H1 (cell line): ENCODE measurements around the gene MYO15A. TPM values are rescaled to one million over a fixed set of nuclear protein-coding genes. Genes with fewer than 3 reads are reported as not detected.

Source experiments
- CTCF ChIA-PET: fragments of 300-600 bp; sonication (Branson Sonifier 250); formaldehyde crosslinking; loops from one replicate; lab custom pipeline; 2021; ENCODE audit not compliant: partially characterized antibody; lab: Charles Lee
- POLR2A ChIA-PET: fragments of 300-600 bp; sonication (Branson Sonifier 250); formaldehyde crosslinking; loops from one replicate; lab custom pipeline; 2021; ENCODE audit warnings: inconsistent platforms; ENCODE audit not compliant: partially characterized antibody; lab: Charles Lee
- DNase-seq, 2 experiments: peaks; one replicate each; pipeline versions ENCODE4 v3.0.0 to v3.0.0-alpha.2; 2010 to 2022; ENCODE audit warnings: low spot score in 2 of 2, low read depth in 1 of 2, mixed read lengths in 1 of 2
- FAIRE-seq: peaks from 2 replicates; lab custom pipeline; 2011; peaks lifted over from hg19 to GRCh38; lab: Jason Lieb, UNC
- H2AFZ ChIP-seq: 2 replicates; pipeline ENCODE4 v1.8.1; 2012; ENCODE audit warnings: low read length, inconsistent platforms
- H2AK5ac ChIP-seq: 2 replicates; pipeline ENCODE4 v1.6.1; 2013; ENCODE audit warnings: low read depth, low read length
- H2BK120ac ChIP-seq: replicated peaks from 2 replicates; pipeline ENCODE3; 2013; ENCODE audit warnings: low read depth, low read length, inconsistent platforms
- H2BK12ac ChIP-seq: 2 replicates; pipeline ENCODE4 v1.6.1; 2013; ENCODE audit warnings: low read depth, low read length
- H2BK15ac ChIP-seq: 2 replicates; pipeline ENCODE4 v1.6.1; 2013; ENCODE audit warnings: low read length
- H2BK20ac ChIP-seq: 2 replicates; pipeline ENCODE4 v1.6.1; 2013; ENCODE audit warnings: low read length
- H2BK5ac ChIP-seq: 2 replicates; pipeline ENCODE4 v1.6.1; 2013; ENCODE audit warnings: low read depth, low read length
- H3K14ac ChIP-seq: 2 replicates; pipeline ENCODE4 v1.6.1; 2013; ENCODE audit warnings: inconsistent platforms; ENCODE audit not compliant: insufficient read length
- H3K18ac ChIP-seq: 2 replicates; pipeline ENCODE4 v1.6.1; 2013; ENCODE audit warnings: low read length; ENCODE audit errors: extremely low read depth
- H3K23ac ChIP-seq: 2 replicates; pipeline ENCODE4 v1.6.1; 2013; ENCODE audit warnings: inconsistent platforms; ENCODE audit not compliant: insufficient read length
- H3K23me2 ChIP-seq: 2 replicates; pipeline ENCODE4 v1.6.1; 2013; ENCODE audit warnings: low read depth, low read length
- H3K27ac ChIP-seq: 2 replicates; pipeline ENCODE4 v1.6.1; 2011; ENCODE audit warnings: low read depth, low read length, inconsistent platforms
- H3K27me3 ChIP-seq, 4 experiments: replicated peaks in 1 of 4; 1 replicate in 1 of 4; 2 replicates in 3 of 4; pipeline versions ENCODE4 v1.6.1 to v1.8.1; 2011 to 2013; ENCODE audit warnings: low read length in 3 of 4, mild to moderate bottlenecking in 3 of 4, inconsistent platforms in 2 of 4, mixed read lengths in 2 of 4, moderate library complexity in 1 of 4; ENCODE audit not compliant: control insufficient read depth in 3 of 4, insufficient read depth in 3 of 4; ENCODE audit errors: extremely low read depth in 1 of 4
- H3K36me3 ChIP-seq, 4 experiments: 2 replicates each; pipeline versions ENCODE4 v1.6.1 to v1.8.1; 2011 to 2013; ENCODE audit warnings: mild to moderate bottlenecking in 4 of 4, low read length in 3 of 4, moderate library complexity in 2 of 4, control low read depth in 1 of 4, inconsistent platforms in 1 of 4; ENCODE audit not compliant: insufficient read depth in 4 of 4, control insufficient read depth in 2 of 4
- H3K4ac ChIP-seq: replicated peaks from 2 replicates; pipeline ENCODE3; 2013; ENCODE audit warnings: low read length, low read depth, mixed read lengths, inconsistent platforms; ENCODE audit not compliant: insufficient read length
- H3K4me1 ChIP-seq, 4 experiments: replicated peaks in 1 of 4; 1 replicate in 1 of 4; 2 replicates in 3 of 4; pipeline versions ENCODE4 v1.6.1 to v1.8.1; 2011 to 2013; ENCODE audit warnings: low read length in 3 of 4, inconsistent platforms in 2 of 4, mixed read lengths in 1 of 4; ENCODE audit not compliant: insufficient read depth in 4 of 4, control insufficient read depth in 3 of 4
- H3K4me2 ChIP-seq, 2 experiments: 2 replicates each; pipeline versions ENCODE4 v1.6.1 to v1.8.1; 2011 to 2013; ENCODE audit warnings: low read depth in 2 of 2, low read length in 2 of 2, control low read depth in 1 of 2, inconsistent platforms in 1 of 2, mild to moderate bottlenecking in 1 of 2; ENCODE audit not compliant: insufficient read depth in 1 of 2
- H3K4me3 ChIP-seq, 4 experiments: fragments of 200-600, 300-600 bp in 1 of 4; sonication (generic), shearing (Covaris generic), sonication (Bioruptor Twin) in 1 of 4; 2 replicates each; pipeline versions ENCODE4 v1.5.1 to v1.8.1; 2011 to 2016; ENCODE audit warnings: low read length in 4 of 4, low read depth in 3 of 4, control low read depth in 2 of 4, inconsistent platforms in 2 of 4, mild to moderate bottlenecking in 2 of 4, mixed read lengths in 1 of 4, moderate library complexity in 1 of 4; ENCODE audit not compliant: insufficient read depth in 2 of 4; ENCODE audit errors: extremely low read depth in 1 of 4
- H3K56ac ChIP-seq: replicated peaks from 2 replicates; pipeline ENCODE3; 2013; ENCODE audit warnings: low read depth, mild to moderate bottlenecking, mixed read lengths, low read length, inconsistent platforms; ENCODE audit not compliant: insufficient read length
- H3K79me1 ChIP-seq: 2 replicates; pipeline ENCODE4 v1.6.1; 2013; ENCODE audit warnings: low read depth, low read length, control low read depth
- H3K79me2 ChIP-seq, 2 experiments: 2 replicates each; pipeline versions ENCODE4 v1.6.1 to v1.8.1; 2012 to 2013; ENCODE audit warnings: low read length in 2 of 2, mild to moderate bottlenecking in 2 of 2, inconsistent platforms in 1 of 2; ENCODE audit not compliant: insufficient read depth in 2 of 2, control insufficient read depth in 1 of 2
- H3K9ac ChIP-seq, 4 experiments: replicated peaks in 1 of 4; 1 replicate in 1 of 4; 2 replicates in 3 of 4; pipeline versions ENCODE4 v1.6.1 to v1.8.1; 2011 to 2013; ENCODE audit warnings: low read depth in 3 of 4, low read length in 3 of 4, control low read depth in 2 of 4, mild to moderate bottlenecking in 2 of 4, moderate library complexity in 2 of 4, inconsistent platforms in 1 of 4; ENCODE audit errors: extremely low read depth in 1 of 4
- H3K9me3 ChIP-seq, 2 experiments: 2 replicates each; pipeline versions ENCODE4 v1.6.1 to v1.8.1; 2012 to 2013; ENCODE audit warnings: mild to moderate bottlenecking in 2 of 2, moderate library complexity in 2 of 2, control low read depth in 1 of 2, inconsistent platforms in 1 of 2, low read depth in 1 of 2, low read length in 1 of 2, mixed read lengths in 1 of 2; ENCODE audit not compliant: insufficient read depth in 2 of 2
- H4K20me1 ChIP-seq, 2 experiments: replicated peaks in 1 of 2; 2 replicates each; pipeline versions ENCODE3 to v1.8.1; 2011 to 2013; ENCODE audit warnings: inconsistent platforms in 2 of 2, low read length in 2 of 2, mild to moderate bottlenecking in 1 of 2; ENCODE audit not compliant: insufficient read depth in 2 of 2, control insufficient read depth in 1 of 2
- H4K5ac ChIP-seq: 2 replicates; pipeline ENCODE4 v1.6.1; 2013; ENCODE audit warnings: low read length, low read depth, mixed read lengths, inconsistent platforms; ENCODE audit not compliant: insufficient read length
- H4K8ac ChIP-seq: 2 replicates; pipeline ENCODE4 v1.8.0; 2013; ENCODE audit warnings: mild to moderate bottlenecking, moderate library complexity, low read length, inconsistent platforms; ENCODE audit not compliant: insufficient read depth; ENCODE audit errors: extremely low read depth
- H4K91ac ChIP-seq: replicated peaks from 2 replicates; pipeline ENCODE3; 2013; ENCODE audit warnings: low read length, mixed read lengths, inconsistent platforms; ENCODE audit not compliant: insufficient read length
- BACH1 ChIP-seq: IDR thresholded peaks from 2 replicates; pipeline ENCODE4 v1.6.1; 2012; ENCODE audit warnings: low read length, improper control_type of control experiment
- E2F6 ChIP-seq: IDR thresholded peaks from 2 replicates; pipeline ENCODE4 v1.6.1; 2012; ENCODE audit warnings: inconsistent platforms
- EGR1 ChIP-seq: IDR thresholded peaks from 2 replicates; pipeline ENCODE4 v1.6.1; 2011; ENCODE audit warnings: low read depth, low read length, borderline replicate concordance
- EZH2 ChIP-seq: fragments of 200-600 bp; sonication (generic); IDR thresholded peaks from 2 replicates; pipeline ENCODE4 v1.7.1; 2012; ENCODE audit warnings: low read depth, mild to moderate bottlenecking, moderate library complexity, low read length, inconsistent platforms; ENCODE audit not compliant: severe bottlenecking
- HDAC2 ChIP-seq, 2 experiments: fragments of 300-600 bp in 1 of 2; sonication (generic) in 1 of 2; IDR thresholded peaks; 2 replicates each; pipeline ENCODE4 v1.6.1; 2011 to 2012; ENCODE audit warnings: low read depth in 2 of 2, low read length in 2 of 2, mild to moderate bottlenecking in 2 of 2, moderate library complexity in 2 of 2, borderline replicate concordance in 1 of 2, inconsistent platforms in 1 of 2
- MAFK ChIP-seq: IDR thresholded peaks from 2 replicates; pipeline ENCODE4 v1.6.1; 2012; ENCODE audit warnings: low read depth, mild to moderate bottlenecking, improper control_type of control experiment, low read length
- MAX ChIP-seq: IDR thresholded peaks from 2 replicates; pipeline ENCODE4 v1.6.1; 2012; ENCODE audit warnings: inconsistent platforms
- PHF8 ChIP-seq: fragments of 200-600 bp; sonication (generic); conservative IDR thresholded peaks from 2 replicates; pipeline ENCODE4 v1.7.1; 2012; ENCODE audit warnings: low read depth, mild to moderate bottlenecking, inconsistent platforms, low read length, moderate library complexity
- RAD21 ChIP-seq, 2 experiments: IDR thresholded peaks in 1 of 2; conservative IDR thresholded peaks in 1 of 2; 2 replicates each; pipeline ENCODE4 v1.6.1; 2011; ENCODE audit warnings: low read depth in 2 of 2, low read length in 2 of 2, improper control_type of control experiment in 1 of 2, inconsistent platforms in 1 of 2, mild to moderate bottlenecking in 1 of 2, moderate library complexity in 1 of 2
- SP4 ChIP-seq: IDR thresholded peaks from 2 replicates; pipeline ENCODE4 v1.6.1; 2012; ENCODE audit warnings: low read length, inconsistent platforms
- TEAD4 ChIP-seq: IDR thresholded peaks from 2 replicates; pipeline ENCODE4 v1.6.1; 2012; ENCODE audit warnings: low read depth, low read length, inconsistent platforms, mixed read lengths
- WGBS, 2 experiments: shearing (Covaris generic) in 1 of 2; methylation state at CpG; one replicate each; pipeline versions ENCODE4 v1.1.6 to v1.1.7; 2013 to 2015; ENCODE audit warnings: low lambda C conversion rate in 2 of 2, mixed read lengths in 2 of 2, inconsistent platforms in 1 of 2, low coverage in 1 of 2, missing lambda C conversion rate in 1 of 2; ENCODE audit not compliant: insufficient replicate concordance in 2 of 2, insufficient coverage in 1 of 2, insufficient read length in 1 of 2; ENCODE audit errors: extremely low coverage in 1 of 2, missing lambda C conversion rate in 1 of 2; 5-methylcytosine and 5-hydroxymethylcytosine counted together
- polyA plus RNA-seq, 7 experiments: library from polyadenylated mRNA; depleted of rRNA in 3 of 7; stranded (reverse) in 5 of 7; unstranded in 2 of 7; fragments of >200 nt in 5 of 7; fragments of 200-250 nt in 2 of 7; gene quantifications; 1 replicate in 5 of 7; 2 replicates in 1 of 7; 4 replicates in 1 of 7; pipeline versions ENCODE4 v1.2.1 to v1.2.3, GENCODE V29; 2011 to 2013; ENCODE audit warnings: missing spikeins in 2 of 7, mixed read lengths in 2 of 7
- total RNA-seq: library from RNA; stranded (reverse); fragmentation: NEBNext Ultra II Directional; extraction: Animal tissue kit (Norgen Biotek cat#: 25700); gene quantifications from 2 replicates; pipeline ENCODE4 v1.2.1, GENCODE V29; 2021

MYO15A gene
- total and polyA plus RNA-seq, 2 of the 8 experiments (the other 6 are each of a cell fraction or from before 2014, with no cell fraction given), result 1.6 to 4.2 TPM

GRCh38 chr17:18144855-18145254, 36.3 kb downstream of the MYO15A start:
- no peak overlapping the region for H3K14ac ChIP-seq
- H3K79me2 ChIP-seq, result no peaks in the 10 kb centered on the region
- H3K23ac ChIP-seq, result no peak overlapping the region
- DNase-seq (no peak), FAIRE-seq (no peak)
- CTCF ChIA-PET, result interaction anchor here (0.5 to 10.9 kb wide), 8 partner anchors 7 to 72 kb away, joined by 3 to 141 read pairs (median 16); no protein-coding TSS in a partner anchor
- no peak overlapping the region for H2AK5ac ChIP-seq
- no peaks in the 10 kb centered on the region; a peak in 2 of 7 replicates for H3K27me3 ChIP-seq
- H3K9ac ChIP-seq, result no peak overlapping the region
- peaks cover 0 to 2% of the 10 kb centered on the region in 2 experiments for H4K20me1 ChIP-seq
- no peak overlapping the region for H2BK12ac ChIP-seq
- H2BK20ac ChIP-seq, result no peak overlapping the region
- no peak overlapping the region for H3K56ac ChIP-seq
- no peak overlapping the region for H4K5ac ChIP-seq
- no peak overlapping the region for H4K8ac ChIP-seq
- H3K4me3 ChIP-seq, result no peak overlapping the region
- H3K4ac ChIP-seq, result no peak overlapping the region
- POLR2A ChIA-PET, result interaction anchor here (0.6 to 2.5 kb wide), 8 partner anchors 8 to 78 kb away, joined by 3 to 13 read pairs (median 5); partner anchors contain the start of gene ALKBH5
- no peak overlapping the region for H3K4me2 ChIP-seq
- no peak overlapping the region for H2AFZ ChIP-seq
- H4K91ac ChIP-seq, result no peak overlapping the region
- H3K4me1 ChIP-seq, result peaks cover 0 to 12% (median 6%) of the 10 kb centered on the region in 4 experiments; a peak in 5 of 7 replicates
- no peak overlapping the region for H3K27ac ChIP-seq
- no peak overlapping the region for H2BK15ac ChIP-seq
- 90% methylated on average over 1 of the region's 1 CpG; no CpG with 5 or more reads in 1 of the 2 experiments for WGBS, 2 experiments
- H3K23me2 ChIP-seq, result no peaks in the 10 kb centered on the region
- no peaks in the 10 kb centered on the region for H3K79me1 ChIP-seq
- H3K18ac ChIP-seq, result no peak overlapping the region
- no peak overlapping the region for H2BK120ac ChIP-seq
- no peak overlapping the region for H2BK5ac ChIP-seq
- no peaks in the 10 kb centered on the region for H3K36me3 ChIP-seq
- no peaks in the 10 kb centered on the region for H3K9me3 ChIP-seq
- TF ChIP-seq BACH1, result no peak
- TF ChIP-seq PHF8, result no peak
- TF ChIP-seq E2F6, result no peak
- TF ChIP-seq RAD21 (IDR thresholded peaks at IDR 0.05 in 1 of 2, conservative IDR thresholded peaks at IDR 0.05 in 1 of 2; ENCODE audit: low read depth in 2 of 2, low read length in 2 of 2), result no peak
- TF ChIP-seq HDAC2 (IDR thresholded peaks at IDR 0.05; ENCODE audit: borderline replicate concordance in 1 of 2, low read depth in 2 of 2, low read length in 2 of 2), result no peak
- no peak for TF ChIP-seq EGR1
- no peak for TF ChIP-seq TEAD4
- no peak for TF ChIP-seq MAX
- TF ChIP-seq MAFK, result no peak
- TF ChIP-seq SP4, result no peak
- TF ChIP-seq EZH2, result no peak
